ENCODE measurements around the gene LEMD2.

LEMD2 gene

GRCh38 chr6:33792981-33793380, 4.1 kb upstream of the LEMD2 start:
- DNase-seq, result no peak

DNA sequence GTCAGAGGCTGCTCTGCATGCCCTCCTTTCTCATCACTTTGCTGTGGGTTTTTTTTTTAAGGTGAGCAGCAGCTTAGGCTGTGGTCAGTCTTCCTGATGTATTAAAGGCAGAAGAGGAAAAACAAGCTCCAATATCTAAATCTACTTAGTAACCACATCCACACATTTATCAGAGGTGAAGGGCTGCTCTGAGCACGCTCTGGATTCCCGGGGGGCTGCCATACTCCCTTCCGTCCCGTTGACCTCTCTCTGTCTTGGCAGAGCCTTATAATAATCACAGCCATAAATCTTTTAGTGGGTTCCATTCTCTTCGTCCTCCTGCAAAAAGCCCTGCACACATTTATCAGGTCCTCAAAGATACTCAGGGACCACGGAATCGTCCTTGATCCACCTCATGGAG, 2.7 kb upstream of the LEMD2 start:
- DNase-seq, result no peak

GRCh38 chr6:33790910-33791309, 2.0 kb upstream of the LEMD2 start:
- DNase-seq, result no peak

DNA sequence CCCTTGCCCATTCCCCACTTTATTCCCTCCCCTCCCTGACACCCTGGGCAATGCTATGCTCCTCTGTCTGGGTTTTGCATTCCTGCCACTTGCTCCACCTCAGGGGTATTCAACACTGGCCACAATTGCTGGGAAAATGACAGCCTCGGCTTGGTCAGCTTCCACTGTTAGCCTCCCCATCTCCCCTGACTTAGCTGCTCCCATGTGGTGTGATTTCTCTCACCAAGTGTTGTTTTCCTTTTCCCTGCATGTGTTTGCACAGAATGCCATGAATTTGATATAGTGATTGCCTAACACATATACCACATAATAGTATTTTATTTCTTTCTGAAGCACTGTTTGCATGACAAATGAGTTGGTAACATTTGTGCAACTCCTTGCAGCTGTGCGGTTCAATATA, 1.4 kb upstream of the LEMD2 start:
- no peak for DNase-seq

GRCh38 chr6:33789550-33789895, 593 bp upstream of the LEMD2 start:
- no peak for DNase-seq

DNA sequence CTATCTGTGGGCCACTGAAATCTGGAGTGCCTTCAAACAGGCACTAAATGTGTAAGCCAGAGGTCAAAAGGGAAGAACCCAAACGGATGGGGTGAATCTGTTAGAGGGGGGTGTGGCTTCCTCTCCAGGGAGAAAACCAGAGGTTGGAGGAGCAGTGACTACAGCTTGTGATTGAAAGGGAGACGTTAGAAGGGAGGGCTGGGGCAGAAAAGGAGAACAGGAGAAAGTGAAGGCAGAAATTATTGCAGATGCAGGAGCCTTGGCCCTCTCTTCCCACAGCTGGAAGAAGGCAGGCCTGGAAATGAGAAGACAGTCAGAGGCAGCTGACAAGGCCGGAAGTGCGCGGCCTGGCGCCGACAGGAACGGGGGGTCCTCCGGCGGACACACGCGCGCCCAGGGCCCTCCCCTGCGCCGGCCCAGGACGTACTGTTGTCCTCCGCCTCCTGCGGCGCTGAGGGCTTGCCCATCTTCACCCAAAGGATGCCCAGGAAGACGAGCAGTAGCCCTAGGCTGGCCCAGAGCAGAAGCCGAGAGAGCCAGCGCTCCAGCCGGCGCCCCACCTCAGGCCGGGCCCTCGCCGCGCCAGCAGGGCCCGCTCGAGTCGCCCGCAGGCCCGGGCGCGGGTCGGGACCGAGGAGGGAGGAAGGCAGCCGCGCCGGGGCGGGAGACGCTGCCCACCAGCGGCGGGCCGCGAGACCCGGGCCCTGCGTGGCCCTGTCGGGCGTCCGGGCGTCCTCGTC, 806 bp downstream of the LEMD2 start:
- DNase-seq, result peak in 1 of 2 experiments; percentile 32

GRCh38 chr6:33787346-33787953, 1.5 kb downstream of the LEMD2 start:
- DNase-seq, result no peak

- DNase-seq, result peak in 1 of 2 experiments; percentile 11
These were observed 2.2 kb downstream of the LEMD2 start for GRCh38 chr6:33786736-33787135.

- no peak for DNase-seq
These were observed 3.2 kb downstream of the LEMD2 start for GRCh38 chr6:33785778-33786177.

- peak in 1 of 2 experiments; percentile 12 for DNase-seq
These were observed 4.1 kb downstream of the LEMD2 start for GRCh38 chr6:33784787-33785186.

GRCh38 chr6:33783781-33784520, 5.0 kb downstream of the LEMD2 start:
- DNase-seq, result no peak

- no peak for DNase-seq
These were observed 6.4 kb downstream of the LEMD2 start for GRCh38 chr6:33782561-33782960.

- DNase-seq, result no peak
These were observed 7.6 kb downstream of the LEMD2 start for GRCh38 chr6:33781131-33781975.

DNA sequence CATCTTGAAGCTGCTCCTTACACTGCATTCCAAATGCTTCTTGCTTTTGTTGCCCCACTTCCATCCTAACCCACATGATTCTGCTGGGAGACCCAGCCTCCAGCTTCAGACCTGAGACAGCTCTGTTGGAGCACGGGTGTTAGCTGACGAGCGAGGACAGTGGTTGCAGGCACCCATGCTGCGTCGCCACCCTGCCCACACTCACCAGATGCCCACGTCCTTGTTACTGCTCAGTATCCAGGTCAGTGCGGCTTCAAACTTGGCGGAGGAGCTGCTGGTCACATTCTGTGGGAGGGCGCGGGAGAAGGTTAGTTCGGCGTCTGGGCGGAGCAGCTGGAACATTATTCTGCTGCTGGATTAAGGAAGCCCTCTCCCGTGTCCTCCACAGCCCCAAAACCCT, 9.0 kb downstream of the LEMD2 start:
- DNase-seq, result no peak

GRCh38 chr6:33779290-33779689, 9.6 kb downstream of the LEMD2 start:
- DNase-seq, result peak in 1 of 2 experiments; percentile 56

DNA sequence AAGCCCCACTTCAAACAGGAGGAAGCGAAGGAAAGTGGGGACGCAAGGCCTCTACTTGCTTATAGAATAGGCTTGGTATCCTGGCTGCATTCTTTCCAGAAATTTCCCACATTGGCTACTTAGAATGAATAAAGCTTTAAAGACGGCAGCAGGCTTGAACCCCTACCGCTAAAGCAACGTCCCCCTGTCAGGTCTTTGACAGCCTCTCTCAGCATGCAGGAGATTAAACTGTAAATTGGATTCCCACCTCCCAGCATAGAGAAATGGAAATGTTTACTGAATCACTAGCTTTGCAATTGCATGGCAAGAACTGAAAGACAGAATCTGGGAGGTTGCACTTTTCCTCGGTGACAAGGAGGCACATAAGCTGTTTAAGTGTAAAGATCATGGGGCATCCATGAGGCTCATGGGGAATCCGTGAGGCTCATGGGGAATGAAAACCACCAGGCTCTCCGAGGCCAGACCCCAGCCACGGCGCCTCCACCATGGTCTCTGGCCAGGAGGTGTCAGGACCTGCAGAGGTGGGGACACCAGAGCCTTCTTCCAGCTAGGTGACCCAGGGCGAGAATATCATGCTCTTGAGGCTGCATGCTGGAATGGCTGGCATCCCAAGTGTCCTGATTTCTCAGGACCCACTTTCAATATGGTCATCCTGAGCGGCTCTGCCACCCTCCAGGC, 10.3 kb downstream of the LEMD2 start:
- DNase-seq, result no peak

GRCh38 chr6:33777398-33778388, 11.2 kb downstream of the LEMD2 start:
- no peak for DNase-seq

GRCh38 chr6:33776764-33777163, 12.2 kb downstream of the LEMD2 start:
- no peak for DNase-seq

DNA sequence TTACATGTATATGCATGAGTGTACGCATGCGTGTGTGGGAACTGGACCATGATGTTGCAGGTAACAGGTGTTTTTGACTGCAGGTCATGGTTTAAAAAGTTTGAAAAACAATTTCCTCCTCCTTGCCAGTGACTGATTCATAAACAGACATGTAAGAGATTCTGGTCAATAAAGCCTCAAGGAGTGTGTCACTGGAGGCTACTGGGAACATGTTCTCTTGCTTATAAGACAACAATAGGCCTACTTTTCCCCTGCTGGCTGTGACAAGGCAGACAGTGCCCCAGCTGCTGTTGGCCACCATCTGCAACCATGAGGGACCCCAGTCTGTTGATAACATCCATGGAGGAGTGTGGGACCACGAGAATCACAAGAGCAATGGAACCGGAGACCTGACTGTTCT, 12.7 kb downstream of the LEMD2 start:
- no peak for DNase-seq

GRCh38 chr6:33774774-33775173, 14.2 kb downstream of the LEMD2 start:
- no peak for DNase-seq

DNA sequence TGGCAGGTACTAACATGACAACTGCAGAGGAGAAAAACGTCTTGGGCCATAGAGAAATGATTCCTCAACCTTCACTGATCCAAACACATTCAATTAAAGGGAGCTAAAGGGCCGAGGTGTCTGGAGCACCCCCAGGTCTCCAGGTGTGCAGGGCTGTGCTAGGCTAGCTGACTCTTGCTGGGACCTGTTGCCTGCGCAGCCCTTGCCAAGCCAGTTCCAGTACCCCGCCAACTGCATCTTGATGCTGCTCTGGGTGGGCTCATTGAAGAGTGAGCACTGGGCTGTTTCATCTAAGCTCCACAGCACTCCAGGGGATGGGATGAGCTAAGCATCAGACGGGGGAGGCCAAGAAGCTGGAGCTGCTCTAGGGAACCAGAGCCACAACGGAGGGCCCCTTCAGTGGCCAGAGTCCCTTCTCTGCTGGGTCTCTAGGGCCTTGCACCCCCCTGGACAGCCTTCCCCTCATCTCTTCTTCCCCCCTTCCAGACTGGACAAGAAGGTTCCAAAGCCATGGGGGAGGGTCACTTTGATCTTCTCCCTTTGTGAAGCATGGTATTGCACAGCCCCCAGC, 15.9 kb downstream of the LEMD2 start:
- DNase-seq, result peak in 1 of 2 experiments; percentile 19
